HG03025 (cell line): Measurements from ENCODE around the gene ABTB1.

Experiments used
- ATAC-seq: cut with Tn5 transposase; IDR thresholded peaks from one replicate; pipeline ENCODE4 v1.9.1; 2021; ENCODE audit warnings: mild to moderate bottlenecking, moderate library complexity; ENCODE audit not compliant: unreplicated experiment, low FRiP score

The ABTB1 gene

DNA sequence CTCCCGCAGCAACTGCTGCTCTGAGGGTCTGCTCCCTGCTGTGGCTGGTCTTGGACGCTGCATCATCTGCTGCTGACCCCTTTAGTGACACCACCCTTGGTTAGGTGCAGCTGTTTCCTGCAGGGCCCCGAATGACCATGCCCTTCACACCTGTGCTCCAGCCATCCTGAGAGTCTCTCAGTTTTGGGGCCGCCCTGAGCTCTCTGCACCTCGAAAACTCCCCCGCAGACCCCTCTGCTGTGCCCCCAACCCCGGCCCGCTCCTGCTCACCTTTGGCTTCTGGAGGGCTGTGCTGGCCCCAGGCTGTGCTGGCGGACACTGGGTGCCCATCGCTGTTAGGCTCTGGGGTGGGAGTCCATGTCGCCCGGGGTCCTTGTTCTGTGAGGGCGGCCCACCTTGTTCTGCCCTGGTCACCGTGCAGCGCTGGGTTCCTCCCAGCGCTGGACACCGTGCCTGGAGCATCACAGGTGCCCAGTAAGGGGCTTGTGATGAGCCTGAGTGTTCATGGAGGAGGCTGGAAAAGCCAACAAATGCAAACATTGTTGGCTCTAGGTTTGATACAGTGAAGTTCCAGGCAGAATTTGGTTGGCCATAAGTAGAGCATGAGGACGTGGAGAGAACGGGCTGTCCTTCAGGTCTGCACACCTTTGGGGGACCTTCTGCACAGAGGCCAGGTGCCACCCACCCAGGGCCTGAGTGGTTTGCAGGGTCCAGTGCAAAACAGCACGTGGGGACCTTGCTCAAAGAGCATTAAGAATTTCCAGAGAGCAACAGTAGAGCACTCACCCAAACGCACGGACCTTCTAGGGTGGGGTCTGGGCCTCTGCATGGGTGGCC is 12.3 kb downstream of the ABTB1 start:
- ATAC-seq: no peak

- no peak for ATAC-seq
These were observed 13.2 kb downstream of the ABTB1 start for GRCh38 chr3:127685708-127686511.

DNA sequence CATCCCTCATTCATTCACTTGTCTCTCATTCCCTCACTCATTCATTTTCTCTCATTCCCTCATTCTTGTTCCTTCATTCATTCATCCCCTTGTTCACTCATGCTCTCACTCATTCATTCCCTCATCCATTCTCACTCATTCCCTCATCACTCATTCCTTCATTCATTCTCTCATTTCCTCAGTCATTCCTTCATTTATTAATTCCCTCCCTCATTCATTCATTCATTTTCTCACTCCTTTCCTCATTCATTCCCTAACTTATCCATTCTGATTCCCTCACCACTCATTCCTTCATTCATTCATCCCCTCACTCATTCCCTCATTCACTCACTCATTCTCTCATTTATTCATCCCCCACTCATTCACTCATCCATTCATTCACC is 13.8 kb downstream of the ABTB1 start:
- no peak for ATAC-seq

GRCh38 chr3:127687228-127687737 is 14.5 kb downstream of the ABTB1 start:
- no peak for ATAC-seq

GRCh38 chr3:127688022-127688415 is 15.3 kb downstream of the ABTB1 start:
- ATAC-seq: no peak

DNA sequence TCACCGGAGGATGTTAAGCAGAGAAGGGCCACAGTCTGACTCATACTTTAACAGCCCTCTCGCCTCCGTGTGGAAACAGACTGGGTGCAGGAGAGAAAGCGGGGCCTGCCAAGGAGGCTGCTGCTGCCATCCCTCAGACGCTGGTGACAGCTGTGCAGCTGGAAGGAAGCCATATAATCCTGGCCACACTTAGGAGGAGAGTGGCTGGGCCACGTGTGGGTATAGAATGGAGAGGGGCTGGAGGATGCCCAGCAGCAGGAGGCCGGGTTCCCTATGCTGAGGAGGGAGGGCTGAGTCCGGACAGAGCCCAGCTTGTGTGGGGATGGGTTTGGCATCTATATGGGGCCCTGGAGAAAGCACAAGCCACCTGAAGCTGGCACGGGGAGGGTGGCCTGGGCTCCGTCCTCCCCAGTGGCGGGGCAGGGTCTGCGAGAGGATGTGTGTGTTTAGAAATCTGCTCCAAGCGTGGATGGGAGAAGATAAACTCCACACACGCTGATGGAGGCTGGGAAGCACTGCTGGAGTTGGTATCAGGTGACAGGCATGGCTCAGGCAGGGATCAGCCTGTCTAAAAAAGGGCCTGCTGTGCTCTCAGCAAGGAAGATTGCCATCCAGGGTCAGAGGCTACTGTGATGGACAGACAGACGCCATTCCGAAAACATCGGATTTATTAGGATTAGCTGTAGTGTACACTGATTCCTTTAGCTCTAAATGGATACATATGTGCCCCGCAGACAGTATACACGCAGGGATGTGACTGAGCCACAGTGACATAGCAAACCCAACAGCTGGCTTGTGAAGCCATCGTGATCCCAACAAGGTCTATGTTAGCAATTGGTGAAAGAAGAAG is 15.9 kb downstream of the ABTB1 start:
- no peak for ATAC-seq

DNA sequence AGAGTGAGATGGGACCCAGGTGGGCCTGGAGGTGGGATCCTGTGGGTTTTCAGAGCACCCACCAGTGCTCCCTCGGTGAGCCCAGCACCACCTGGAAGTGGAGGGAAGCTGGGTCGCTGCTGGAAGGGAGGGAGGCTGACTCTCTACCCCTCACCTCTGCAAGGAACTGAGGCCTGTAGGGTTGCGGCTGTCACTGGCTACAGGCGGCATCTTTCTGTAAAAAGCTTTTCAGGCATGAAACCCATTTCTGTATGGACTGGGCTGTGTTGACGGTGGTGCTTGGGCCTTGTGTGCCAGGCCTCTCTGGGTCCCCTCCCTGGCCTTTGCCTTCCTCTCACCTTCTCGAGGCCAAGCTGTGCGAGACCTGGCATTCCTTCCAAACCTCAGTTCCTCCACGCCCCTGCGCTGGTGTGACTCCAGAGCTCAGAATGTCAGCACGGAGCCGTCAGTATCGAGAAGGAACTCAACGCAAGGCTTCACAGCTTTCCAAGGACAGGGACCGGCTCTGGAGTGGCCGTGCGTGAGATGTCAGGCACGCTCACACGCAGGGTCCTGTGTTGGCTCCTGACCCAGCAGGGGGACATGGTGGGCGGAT is 16.6 kb downstream of the ABTB1 start:
- no peak for ATAC-seq

- no peak for ATAC-seq
These were observed 17.4 kb downstream of the ABTB1 start for GRCh38 chr3:127690106-127690505.

DNA sequence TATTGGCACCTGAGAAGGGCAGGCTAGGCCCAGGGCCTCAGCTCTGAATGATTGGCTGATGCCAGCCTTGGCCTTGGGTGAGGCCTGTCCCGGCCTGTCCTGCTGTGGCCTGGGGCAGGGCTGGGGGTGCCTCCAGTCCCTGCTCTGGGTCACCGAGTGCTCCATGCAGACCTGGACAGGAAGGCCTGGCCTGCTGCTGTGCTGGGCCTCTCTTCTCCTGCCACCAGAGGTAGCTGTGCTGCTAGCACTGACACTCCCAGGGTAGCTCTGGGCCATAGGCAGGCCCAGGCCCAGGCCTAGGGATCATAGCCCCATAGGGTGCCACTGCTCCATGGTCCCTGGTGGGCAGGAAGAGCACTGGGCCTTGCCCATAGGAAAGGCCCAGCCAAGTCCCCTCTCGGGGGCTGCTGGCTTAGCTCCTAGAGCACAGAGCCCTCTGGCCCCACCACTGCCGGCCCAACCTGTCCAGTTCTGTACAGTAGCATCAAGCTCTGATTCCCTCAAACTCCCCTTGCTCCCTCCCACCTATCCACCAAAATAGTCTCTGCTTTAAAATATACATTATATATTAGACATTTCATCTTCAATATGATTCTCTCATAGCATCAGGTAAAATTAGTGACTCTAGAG is 18.2 kb downstream of the ABTB1 start:
- no peak for ATAC-seq

DNA sequence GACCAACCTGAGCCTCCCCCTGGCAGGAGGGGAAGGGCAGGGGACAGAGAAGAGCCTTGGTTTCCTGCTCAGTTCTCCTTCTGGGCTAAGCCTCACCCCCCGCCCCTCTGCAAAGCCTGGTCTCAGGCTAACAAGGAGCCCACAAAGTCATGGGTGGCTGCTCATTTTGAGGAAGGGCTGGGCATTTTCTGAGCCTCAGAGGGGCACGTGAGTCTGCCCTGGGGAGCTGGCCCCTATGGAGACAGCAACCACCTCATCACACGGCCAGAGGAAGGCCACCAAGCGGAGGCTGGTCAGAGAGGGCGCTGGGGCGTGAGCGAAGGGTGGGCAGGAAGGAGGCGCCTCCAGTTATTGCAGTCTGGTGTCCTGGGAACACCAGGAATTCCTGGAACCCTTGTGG is 18.7 kb downstream of the ABTB1 start:
- ATAC-seq: no peak

- ATAC-seq: no peak
These were observed 19.2 kb downstream of the ABTB1 start for GRCh38 chr3:127691974-127692373.

DNA sequence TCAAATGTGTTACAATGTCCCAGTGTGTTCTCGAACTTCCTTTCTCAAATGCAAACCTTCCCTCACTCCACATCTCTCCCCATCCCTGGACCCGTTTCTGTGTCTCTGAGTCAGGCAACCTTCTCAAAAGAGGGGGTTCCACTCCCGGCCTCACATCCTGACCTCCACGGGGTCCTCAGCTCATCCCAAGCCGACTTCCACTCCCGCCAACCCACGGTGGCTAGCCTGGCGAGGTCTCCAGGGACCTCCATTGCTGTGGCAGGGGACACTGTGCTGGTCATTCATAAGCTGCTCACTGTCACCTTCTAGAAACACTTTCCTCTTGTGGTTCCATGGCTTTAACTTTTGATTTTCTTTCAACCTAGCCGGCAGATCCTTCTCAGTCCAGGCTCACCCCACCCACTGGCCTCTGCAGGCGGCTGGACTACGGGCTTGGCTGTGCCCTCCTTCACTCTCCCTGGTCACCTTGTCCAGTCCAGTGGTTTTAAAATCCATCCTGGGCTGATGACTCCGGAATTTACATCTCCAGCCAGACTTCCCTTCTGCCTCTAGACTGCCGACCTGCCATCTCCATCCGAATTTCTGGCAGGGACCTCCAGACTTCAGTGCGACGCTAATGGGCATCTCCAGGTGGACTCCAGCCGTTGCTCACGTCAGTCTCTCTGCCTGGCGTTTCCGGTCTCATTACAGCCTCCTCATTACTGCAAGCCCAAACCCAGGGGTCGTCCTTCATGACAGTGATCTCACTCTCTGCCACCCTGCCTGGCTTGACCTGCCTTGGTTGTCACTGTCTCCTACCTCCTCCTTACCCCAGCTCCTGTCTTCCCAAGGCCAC is 20.0 kb downstream of the ABTB1 start:
- no peak for ATAC-seq

GRCh38 chr3:127693336-127693843 is 20.6 kb downstream of the ABTB1 start:
- no peak for ATAC-seq

DNA sequence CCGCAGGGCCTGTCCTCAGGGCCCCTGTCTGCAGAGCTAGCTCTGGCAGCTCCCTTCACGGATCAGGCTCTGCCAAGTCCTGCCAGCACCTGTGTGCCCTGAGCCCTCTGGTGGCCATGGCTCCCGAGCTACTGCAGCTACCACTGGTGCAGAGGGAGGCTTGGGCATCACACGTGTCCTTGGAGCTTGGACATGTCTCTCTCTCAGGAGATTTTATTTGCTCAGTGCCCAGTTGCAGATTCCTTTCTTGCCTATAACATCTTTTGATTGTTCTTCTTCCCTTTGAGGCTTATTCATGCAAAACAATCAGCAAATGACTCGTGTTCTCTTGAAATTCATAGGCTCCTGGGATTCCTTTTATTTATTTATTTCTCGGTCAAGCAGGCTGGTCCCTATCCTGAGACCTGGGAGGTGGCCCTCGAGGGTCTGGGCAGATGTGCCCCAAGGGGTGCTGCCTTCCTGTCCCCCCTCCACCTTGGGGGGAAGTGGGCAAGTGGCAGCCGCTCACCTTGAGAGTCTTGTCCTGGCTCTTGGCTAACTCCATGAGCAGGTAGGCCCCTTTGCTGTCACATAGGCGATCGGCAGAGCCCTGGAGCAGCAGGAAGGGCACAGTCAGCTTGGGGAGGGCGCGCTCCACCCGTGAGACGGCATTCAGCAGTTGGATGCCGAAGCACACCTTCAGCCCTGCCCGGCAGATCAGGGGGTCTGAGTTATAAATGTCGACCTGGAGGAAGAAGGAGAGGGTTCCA is 21.9 kb downstream of the ABTB1 start:
- ATAC-seq: no peak

DNA sequence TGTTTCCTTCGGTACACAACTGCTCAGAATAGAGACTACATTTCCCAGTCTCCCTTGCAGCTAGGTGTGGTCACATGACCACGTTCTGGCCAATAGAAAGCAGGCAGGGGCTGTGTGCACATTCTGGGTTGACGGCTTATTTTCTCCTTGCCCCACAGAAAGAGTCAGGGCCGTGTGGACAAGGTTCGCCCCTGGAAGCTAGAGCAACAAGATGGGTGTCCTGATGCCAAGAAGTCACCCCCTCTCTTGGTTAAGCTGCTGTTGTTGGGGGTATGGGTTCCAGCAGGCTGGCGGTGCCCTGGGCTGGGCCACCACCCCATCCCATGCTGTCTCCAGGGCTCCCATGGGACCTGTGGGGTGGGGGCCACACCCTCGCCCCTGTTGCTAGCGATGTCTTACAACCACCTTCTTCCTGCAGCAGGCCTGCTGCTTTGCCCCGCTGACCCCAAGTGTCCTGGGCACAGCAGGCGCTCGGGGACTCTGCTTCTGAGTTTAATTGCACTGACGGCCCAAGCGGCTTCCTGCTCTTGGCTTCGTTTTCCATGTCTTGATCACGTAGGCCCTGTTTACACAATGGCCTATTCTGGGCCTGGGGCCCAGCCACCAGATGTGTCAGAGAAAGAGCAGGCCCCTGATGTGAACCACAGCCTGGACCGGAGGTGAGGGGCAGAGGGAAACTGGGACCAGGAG is 24.9 kb downstream of the ABTB1 start:
- no peak for ATAC-seq

DNA sequence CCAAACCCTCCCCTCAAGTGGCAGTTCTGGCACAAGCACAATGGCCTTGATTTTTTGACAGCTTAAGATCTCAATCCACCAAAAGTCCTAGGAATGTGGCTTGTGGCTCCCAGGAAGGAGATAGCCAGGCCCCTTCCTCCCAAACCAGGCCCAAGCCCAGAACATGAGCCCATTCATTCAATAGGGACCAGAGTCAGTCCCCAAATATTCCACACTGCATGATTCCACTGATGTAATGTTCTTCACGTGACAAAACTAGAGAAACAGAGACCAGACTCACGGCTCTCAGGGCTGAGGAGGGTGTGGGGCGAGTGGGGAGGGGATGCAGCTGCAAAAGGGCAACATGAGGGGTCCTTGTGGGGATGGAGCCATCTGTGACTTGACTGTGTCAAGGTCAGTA is 25.5 kb downstream of the ABTB1 start:
- ATAC-seq: no peak

GRCh38 chr3:127698691-127699415 is 26.1 kb downstream of the ABTB1 start:
- ATAC-seq: no peak
